ENCODE data around the gene CEND1. TPM values are rescaled to one million over a fixed set of nuclear protein-coding genes. Genes with fewer than 3 reads are reported as not detected.

The CEND1 gene
- total and polyA plus RNA-seq, 2 of the 13 experiments (the other 11 are each of a cell fraction or from before 2014, with no cell fraction given) = not detected

DNA sequence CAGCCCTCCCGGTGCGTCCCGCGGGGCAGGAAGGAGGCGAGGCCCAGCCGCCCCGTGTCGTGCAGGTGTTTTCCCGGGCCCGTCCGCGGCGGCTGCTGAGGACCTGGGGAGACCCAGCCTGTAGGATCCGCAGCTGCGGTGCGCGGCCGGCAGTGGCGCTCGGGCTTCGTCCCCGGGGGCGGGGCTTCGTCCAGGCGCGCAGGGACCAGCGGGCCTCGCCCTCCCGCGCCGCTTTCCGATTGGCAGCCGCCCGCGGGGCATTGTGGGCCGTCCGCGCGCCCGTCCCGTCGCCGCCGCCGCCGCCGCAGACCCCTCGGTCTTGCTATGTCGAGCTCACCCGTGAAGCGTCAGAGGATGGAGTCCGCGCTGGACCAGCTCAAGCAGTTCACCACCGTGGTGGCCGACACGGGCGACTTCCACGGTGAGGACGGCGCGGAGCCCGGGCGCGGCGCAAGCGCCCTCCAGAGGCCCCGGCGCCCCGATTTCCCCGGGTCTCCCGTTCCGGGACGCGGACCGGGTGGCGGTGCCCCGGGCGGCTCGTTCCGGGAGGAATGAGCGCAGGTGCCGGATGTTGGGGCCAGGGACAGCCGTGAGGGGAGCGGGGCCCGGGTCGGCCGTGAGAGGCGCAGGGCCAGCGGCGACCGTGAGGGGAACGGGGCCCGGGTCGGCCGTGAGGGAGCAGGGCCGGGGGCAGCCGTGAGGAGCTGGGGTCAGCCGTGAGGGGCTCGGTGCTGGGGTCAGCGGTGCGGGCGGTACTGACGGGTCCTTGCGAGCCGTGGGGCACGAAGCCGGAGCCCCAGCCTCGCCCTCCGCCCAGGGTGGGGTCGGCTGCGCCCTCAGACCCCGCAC, 42.5 kb downstream of the CEND1 start, which contains the start of gene TALDO1 (continued):
- TF ChIP-seq PRDM4 (CRISPR knock-in tag; IDR thresholded peaks at IDR 0.05; ENCODE audit: borderline replicate concordance) = no peak
- TF ChIP-seq DNMT3B (CRISPR knock-in tag; conservative IDR thresholded peaks at IDR 0.05) = no peak
- peak; percentile 35; the same call in 1 of the 2 replicates for TF ChIP-seq SPEN (CRISPR knock-in tag; IDR thresholded peaks at IDR 0.05; ENCODE audit: low read depth)
- TF ChIP-seq, protein P1, sequence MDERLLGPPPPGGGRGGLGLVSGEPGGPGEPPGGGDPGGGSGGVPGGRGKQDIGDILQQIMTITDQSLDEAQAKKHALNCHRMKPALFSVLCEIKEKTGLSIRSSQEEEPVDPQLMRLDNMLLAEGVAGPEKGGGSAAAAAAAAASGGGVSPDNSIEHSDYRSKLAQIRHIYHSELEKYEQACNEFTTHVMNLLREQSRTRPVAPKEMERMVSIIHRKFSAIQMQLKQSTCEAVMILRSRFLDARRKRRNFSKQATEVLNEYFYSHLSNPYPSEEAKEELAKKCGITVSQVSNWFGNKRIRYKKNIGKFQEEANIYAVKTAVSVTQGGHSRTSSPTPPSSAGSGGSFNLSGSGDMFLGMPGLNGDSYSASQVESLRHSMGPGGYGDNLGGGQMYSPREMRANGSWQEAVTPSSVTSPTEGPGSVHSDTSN (CRISPR knock-in tag; IDR thresholded peaks at IDR 0.05) = no peak
- no peak for TF ChIP-seq THYN1 (CRISPR knock-in tag; IDR thresholded peaks at IDR 0.05; ENCODE audit: borderline replicate concordance, low read depth)
- TF ChIP-seq, protein P2, sequence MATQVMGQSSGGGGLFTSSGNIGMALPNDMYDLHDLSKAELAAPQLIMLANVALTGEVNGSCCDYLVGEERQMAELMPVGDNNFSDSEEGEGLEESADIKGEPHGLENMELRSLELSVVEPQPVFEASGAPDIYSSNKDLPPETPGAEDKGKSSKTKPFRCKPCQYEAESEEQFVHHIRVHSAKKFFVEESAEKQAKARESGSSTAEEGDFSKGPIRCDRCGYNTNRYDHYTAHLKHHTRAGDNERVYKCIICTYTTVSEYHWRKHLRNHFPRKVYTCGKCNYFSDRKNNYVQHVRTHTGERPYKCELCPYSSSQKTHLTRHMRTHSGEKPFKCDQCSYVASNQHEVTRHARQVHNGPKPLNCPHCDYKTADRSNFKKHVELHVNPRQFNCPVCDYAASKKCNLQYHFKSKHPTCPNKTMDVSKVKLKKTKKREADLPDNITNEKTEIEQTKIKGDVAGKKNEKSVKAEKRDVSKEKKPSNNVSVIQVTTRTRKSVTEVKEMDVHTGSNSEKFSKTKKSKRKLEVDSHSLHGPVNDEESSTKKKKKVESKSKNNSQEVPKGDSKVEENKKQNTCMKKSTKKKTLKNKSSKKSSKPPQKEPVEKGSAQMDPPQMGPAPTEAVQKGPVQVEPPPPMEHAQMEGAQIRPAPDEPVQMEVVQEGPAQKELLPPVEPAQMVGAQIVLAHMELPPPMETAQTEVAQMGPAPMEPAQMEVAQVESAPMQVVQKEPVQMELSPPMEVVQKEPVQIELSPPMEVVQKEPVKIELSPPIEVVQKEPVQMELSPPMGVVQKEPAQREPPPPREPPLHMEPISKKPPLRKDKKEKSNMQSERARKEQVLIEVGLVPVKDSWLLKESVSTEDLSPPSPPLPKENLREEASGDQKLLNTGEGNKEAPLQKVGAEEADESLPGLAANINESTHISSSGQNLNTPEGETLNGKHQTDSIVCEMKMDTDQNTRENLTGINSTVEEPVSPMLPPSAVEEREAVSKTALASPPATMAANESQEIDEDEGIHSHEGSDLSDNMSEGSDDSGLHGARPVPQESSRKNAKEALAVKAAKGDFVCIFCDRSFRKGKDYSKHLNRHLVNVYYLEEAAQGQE (IDR thresholded peaks at IDR 0.05; ENCODE audit: borderline replicate concordance in 1 of 2, low read depth in 1 of 2, low read length in 2 of 2) = no peak
- peak; percentile 54 for TF ChIP-seq KMT2B (CRISPR knock-in tag; IDR thresholded peaks at IDR 0.05)
- peak; percentile 37; the same call in 1 of the 2 replicates for TF ChIP-seq ZSCAN21 (CRISPR knock-in tag; IDR thresholded peaks at IDR 0.05; ENCODE audit: borderline replicate concordance)
- no peak; the same call in none of the 2 replicates for TF ChIP-seq ZNF160 (CRISPR knock-in tag; IDR thresholded peaks at IDR 0.05)
- peak; percentile 25; the same call in 1 of the 2 replicates for TF ChIP-seq ZNF136 (CRISPR knock-in tag; IDR thresholded peaks at IDR 0.05; ENCODE audit: low read depth)
- TF ChIP-seq ZNF761 (CRISPR knock-in tag; conservative IDR thresholded peaks at IDR 0.05) = peak; percentile 84; the same call in 1 of the 2 replicates
- TF ChIP-seq, protein P3, sequence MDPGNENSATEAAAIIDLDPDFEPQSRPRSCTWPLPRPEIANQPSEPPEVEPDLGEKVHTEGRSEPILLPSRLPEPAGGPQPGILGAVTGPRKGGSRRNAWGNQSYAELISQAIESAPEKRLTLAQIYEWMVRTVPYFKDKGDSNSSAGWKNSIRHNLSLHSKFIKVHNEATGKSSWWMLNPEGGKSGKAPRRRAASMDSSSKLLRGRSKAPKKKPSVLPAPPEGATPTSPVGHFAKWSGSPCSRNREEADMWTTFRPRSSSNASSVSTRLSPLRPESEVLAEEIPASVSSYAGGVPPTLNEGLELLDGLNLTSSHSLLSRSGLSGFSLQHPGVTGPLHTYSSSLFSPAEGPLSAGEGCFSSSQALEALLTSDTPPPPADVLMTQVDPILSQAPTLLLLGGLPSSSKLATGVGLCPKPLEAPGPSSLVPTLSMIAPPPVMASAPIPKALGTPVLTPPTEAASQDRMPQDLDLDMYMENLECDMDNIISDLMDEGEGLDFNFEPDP (CRISPR knock-in tag; conservative IDR thresholded peaks at IDR 0.05) = no peak; the same call in 1 of the 2 replicates
- no peak for TF ChIP-seq NCOR1 (IDR thresholded peaks at IDR 0.05; ENCODE audit: borderline replicate concordance, low read length)
- TF ChIP-seq ZNF746 (CRISPR knock-in tag; IDR thresholded peaks at IDR 0.05) = no peak; the same call in 1 of the 2 replicates
- no peak; the same call in 1 of the 2 replicates for TF ChIP-seq ZNF816 (CRISPR knock-in tag; IDR thresholded peaks at IDR 0.05; ENCODE audit: borderline replicate concordance)
- TF ChIP-seq DZIP1 (CRISPR knock-in tag; IDR thresholded peaks at IDR 0.05) = no peak

Data from HepG2 (cell line).